HL-60 (cell line): ENCODE measurements around the gene RAB42.

ENCODE experiments used
- DNase-seq, 2 experiments: peaks; one replicate each; pipeline ENCODE4 v3.0.0-alpha.2; 2010 to 2020; ENCODE audit warnings: low read depth in 1 of 2, low spot score in 1 of 2
- H3K27ac ChIP-seq: fragments of 250-450 bp; sonication (Bioruptor Pico); replicated peaks from 2 replicates; pipeline ENCODE4 v1.5.1; 2020; ENCODE audit warnings: mild to moderate bottlenecking, moderate library complexity
- H3K27me3 ChIP-seq: fragments of 250-450 bp; sonication (Bioruptor Pico); 2 replicates; pipeline ENCODE4 v1.5.1; 2021; ENCODE audit warnings: mild to moderate bottlenecking, moderate library complexity; ENCODE audit not compliant: insufficient read depth, poor library complexity, severe bottlenecking
- H3K4me3 ChIP-seq: replicated peaks from 2 replicates; pipeline ENCODE4 v1.5.1; 2011; ENCODE audit warnings: mild to moderate bottlenecking, control low read depth, low read length; ENCODE audit not compliant: insufficient read depth
- GABPA ChIP-seq: IDR thresholded peaks from 2 replicates; pipeline ENCODE4 v1.6.1; 2012; ENCODE audit warnings: low read depth
- POLR2AphosphoS5 ChIP-seq: IDR thresholded peaks from 2 replicates; pipeline ENCODE4 v1.6.1; 2012; ENCODE audit warnings: low read depth
- SPI1 ChIP-seq: IDR thresholded peaks from 2 replicates; pipeline ENCODE4 v1.6.1; 2012; ENCODE audit warnings: low read depth, mild to moderate bottlenecking, borderline replicate concordance
- TF ChIP-seq, protein P1 (sequence below): IDR thresholded peaks from one replicate; pipeline ENCODE4 v1.5.1; 2011; ENCODE audit warnings: low read length, control low read depth, inconsistent platforms; ENCODE audit not compliant: insufficient read depth
- TF ChIP-seq, protein P2 (sequence below): IDR thresholded peaks from 2 replicates; pipeline ENCODE4 v1.6.1; 2012; ENCODE audit warnings: low read depth; ENCODE audit not compliant: insufficient replicate concordance

The RAB42 gene

DNA sequence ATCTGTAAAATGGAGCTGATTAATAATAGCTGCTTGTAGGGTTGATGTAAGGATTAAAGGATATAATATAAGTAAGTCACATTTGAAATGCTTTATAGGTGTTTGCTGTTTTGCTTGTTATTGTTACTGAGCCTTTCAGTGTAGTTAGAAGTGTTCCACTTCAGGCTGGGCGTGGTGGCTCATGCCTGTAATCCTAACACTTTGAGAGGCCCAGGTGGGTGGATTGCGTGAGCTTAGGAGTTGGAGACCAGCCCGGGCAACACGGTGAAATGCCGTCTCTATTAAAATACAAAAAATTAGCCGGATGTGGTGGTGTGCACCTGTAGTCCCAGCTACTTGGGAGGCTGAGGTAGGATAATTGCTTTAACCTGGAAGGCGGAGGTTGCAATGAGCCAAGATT, 27.0 kb upstream of the RAB42 start:
- H3K27me3 ChIP-seq = no peaks in the 10 kb centered on the region
- no peak overlapping the region for H3K27ac ChIP-seq
- no peak overlapping the region for H3K4me3 ChIP-seq
- TF ChIP-seq, protein P1, sequence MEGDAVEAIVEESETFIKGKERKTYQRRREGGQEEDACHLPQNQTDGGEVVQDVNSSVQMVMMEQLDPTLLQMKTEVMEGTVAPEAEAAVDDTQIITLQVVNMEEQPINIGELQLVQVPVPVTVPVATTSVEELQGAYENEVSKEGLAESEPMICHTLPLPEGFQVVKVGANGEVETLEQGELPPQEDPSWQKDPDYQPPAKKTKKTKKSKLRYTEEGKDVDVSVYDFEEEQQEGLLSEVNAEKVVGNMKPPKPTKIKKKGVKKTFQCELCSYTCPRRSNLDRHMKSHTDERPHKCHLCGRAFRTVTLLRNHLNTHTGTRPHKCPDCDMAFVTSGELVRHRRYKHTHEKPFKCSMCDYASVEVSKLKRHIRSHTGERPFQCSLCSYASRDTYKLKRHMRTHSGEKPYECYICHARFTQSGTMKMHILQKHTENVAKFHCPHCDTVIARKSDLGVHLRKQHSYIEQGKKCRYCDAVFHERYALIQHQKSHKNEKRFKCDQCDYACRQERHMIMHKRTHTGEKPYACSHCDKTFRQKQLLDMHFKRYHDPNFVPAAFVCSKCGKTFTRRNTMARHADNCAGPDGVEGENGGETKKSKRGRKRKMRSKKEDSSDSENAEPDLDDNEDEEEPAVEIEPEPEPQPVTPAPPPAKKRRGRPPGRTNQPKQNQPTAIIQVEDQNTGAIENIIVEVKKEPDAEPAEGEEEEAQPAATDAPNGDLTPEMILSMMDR = no peak
- TF ChIP-seq GABPA (no peak), POLR2AphosphoS5 (no peak), SPI1 (no peak)
- TF ChIP-seq, protein P2, sequence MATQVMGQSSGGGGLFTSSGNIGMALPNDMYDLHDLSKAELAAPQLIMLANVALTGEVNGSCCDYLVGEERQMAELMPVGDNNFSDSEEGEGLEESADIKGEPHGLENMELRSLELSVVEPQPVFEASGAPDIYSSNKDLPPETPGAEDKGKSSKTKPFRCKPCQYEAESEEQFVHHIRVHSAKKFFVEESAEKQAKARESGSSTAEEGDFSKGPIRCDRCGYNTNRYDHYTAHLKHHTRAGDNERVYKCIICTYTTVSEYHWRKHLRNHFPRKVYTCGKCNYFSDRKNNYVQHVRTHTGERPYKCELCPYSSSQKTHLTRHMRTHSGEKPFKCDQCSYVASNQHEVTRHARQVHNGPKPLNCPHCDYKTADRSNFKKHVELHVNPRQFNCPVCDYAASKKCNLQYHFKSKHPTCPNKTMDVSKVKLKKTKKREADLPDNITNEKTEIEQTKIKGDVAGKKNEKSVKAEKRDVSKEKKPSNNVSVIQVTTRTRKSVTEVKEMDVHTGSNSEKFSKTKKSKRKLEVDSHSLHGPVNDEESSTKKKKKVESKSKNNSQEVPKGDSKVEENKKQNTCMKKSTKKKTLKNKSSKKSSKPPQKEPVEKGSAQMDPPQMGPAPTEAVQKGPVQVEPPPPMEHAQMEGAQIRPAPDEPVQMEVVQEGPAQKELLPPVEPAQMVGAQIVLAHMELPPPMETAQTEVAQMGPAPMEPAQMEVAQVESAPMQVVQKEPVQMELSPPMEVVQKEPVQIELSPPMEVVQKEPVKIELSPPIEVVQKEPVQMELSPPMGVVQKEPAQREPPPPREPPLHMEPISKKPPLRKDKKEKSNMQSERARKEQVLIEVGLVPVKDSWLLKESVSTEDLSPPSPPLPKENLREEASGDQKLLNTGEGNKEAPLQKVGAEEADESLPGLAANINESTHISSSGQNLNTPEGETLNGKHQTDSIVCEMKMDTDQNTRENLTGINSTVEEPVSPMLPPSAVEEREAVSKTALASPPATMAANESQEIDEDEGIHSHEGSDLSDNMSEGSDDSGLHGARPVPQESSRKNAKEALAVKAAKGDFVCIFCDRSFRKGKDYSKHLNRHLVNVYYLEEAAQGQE = no peak
- DNase-seq = no peak

DNA sequence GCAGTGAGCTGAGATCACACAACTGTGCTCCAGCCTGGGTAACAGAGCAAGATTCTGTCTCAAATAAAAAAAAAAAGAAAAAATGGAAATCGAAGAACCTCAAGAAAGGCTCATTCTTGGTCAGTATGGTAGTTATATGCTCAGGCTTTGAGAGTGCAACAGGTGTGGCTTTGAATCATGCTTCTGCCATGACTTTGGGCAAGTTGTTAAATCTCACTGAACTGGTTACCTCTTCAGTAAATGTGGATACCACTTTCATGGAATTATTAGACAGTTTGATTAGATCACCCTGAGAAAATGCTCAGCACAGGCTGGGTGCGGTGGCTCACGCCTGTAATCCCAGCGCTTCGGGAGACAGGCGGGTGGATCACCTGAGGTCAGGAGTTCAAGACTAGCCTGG, 26.3 kb upstream of the RAB42 start:
- H3K27me3 ChIP-seq = no peaks in the 10 kb centered on the region
- TF ChIP-seq, protein P2 = no peak
- TF ChIP-seq GABPA (no peak), SPI1 (no peak), POLR2AphosphoS5 (no peak)
- TF ChIP-seq, protein P1 = no peak
- H3K4me3 ChIP-seq = no peak overlapping the region
- DNase-seq = no peak
- H3K27ac ChIP-seq = no peak overlapping the region

DNA sequence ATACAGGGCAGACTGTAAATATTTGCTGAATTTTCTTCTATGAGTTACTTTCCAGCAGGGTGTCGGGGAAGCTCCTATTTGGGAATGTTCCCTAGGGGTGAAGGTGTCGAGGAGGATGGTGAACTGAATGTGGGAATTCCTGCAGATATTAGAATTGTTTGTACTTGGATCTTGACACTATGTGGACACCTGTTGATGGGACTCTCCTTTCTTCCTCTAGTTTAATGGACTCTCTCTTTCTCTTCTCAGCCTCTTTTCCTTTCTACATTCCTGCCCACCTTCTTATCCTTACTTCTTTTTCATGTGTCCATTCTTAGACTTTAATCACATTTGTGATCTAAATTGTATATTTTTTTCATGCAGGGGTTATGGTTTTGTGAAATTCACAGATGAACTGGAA, 25.1 kb upstream of the RAB42 start:
- no peaks in the 10 kb centered on the region for H3K27me3 ChIP-seq
- H3K4me3 ChIP-seq = no peak overlapping the region
- no peak for TF ChIP-seq POLR2AphosphoS5
- TF ChIP-seq, protein P2 = no peak
- DNase-seq = no peak
- no peak overlapping the region for H3K27ac ChIP-seq

DNA sequence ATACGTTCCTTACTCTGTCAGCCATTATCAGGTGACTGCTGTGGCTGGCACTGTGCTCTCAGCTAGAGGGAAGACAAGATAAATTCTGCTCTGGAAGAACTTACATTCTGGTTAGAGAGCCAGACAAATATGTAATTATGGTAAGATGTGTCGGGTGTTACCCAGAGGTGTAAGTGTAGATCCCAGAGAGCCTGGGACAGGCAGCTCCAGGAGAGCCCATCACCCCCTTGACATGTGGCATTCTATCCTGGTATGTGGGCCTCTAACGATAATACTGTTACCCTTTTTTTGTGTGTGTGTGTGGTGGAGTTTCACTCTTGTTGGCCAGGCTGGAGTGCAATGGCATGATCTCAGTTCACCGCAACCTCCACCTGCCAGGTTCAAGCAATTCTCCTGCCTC, 20.2 kb upstream of the RAB42 start:
- Histone ChIP-seq H3K27ac (no peak overlapping the region), H3K4me3 (no peak overlapping the region), H3K27me3 (no peaks in the 10 kb centered on the region)
- DNase-seq = no peak
- no peak for TF ChIP-seq SPI1
- no peak for TF ChIP-seq POLR2AphosphoS5
- TF ChIP-seq GABPA = no peak
- TF ChIP-seq, protein P2 = no peak
- TF ChIP-seq, protein P1 = no peak
